GM12864 (cell line): ENCODE measurements around the gene PKDREJ.

Source experiments
- DNase-seq: peaks from one replicate; pipeline ENCODE4 v3.0.0-alpha.2; 2011; ENCODE audit warnings: low read depth
- H3K4me3 ChIP-seq: 2 replicates; pipeline ENCODE4 v1.5.1; 2011; ENCODE audit warnings: mild to moderate bottlenecking, low read depth, low read length, control low read depth
- TF ChIP-seq, protein P1 (sequence below): IDR thresholded peaks from 2 replicates; pipeline ENCODE4 v1.5.1; 2011; ENCODE audit warnings: low read depth, mild to moderate bottlenecking, moderate library complexity, low read length, control low read depth, inconsistent platforms; ENCODE audit errors: missing control alignments

PKDREJ gene

DNA sequence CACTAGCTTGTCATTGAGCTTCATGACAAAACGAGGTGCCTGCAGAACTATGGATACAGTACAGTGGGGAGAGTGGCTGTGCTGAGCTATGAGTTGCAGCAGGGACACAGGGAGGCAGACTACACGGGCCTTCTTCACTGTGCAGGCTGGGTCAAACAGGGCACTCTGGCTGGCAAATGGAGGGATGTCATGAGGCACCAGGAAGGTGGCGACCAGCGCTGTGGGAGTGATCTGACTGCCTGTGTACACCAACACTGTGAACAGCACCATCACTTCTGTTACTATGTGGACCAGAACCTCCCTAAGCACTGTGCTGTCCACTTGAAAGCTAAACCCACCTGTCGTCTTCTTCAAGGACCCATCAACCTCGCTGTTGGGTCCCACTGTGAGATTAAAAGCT, 3.1 kb downstream of the PKDREJ start:
- TF ChIP-seq, protein P1, sequence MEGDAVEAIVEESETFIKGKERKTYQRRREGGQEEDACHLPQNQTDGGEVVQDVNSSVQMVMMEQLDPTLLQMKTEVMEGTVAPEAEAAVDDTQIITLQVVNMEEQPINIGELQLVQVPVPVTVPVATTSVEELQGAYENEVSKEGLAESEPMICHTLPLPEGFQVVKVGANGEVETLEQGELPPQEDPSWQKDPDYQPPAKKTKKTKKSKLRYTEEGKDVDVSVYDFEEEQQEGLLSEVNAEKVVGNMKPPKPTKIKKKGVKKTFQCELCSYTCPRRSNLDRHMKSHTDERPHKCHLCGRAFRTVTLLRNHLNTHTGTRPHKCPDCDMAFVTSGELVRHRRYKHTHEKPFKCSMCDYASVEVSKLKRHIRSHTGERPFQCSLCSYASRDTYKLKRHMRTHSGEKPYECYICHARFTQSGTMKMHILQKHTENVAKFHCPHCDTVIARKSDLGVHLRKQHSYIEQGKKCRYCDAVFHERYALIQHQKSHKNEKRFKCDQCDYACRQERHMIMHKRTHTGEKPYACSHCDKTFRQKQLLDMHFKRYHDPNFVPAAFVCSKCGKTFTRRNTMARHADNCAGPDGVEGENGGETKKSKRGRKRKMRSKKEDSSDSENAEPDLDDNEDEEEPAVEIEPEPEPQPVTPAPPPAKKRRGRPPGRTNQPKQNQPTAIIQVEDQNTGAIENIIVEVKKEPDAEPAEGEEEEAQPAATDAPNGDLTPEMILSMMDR = no peak
- H3K4me3 ChIP-seq = no peak overlapping the region
- DNase-seq = no peak

DNA sequence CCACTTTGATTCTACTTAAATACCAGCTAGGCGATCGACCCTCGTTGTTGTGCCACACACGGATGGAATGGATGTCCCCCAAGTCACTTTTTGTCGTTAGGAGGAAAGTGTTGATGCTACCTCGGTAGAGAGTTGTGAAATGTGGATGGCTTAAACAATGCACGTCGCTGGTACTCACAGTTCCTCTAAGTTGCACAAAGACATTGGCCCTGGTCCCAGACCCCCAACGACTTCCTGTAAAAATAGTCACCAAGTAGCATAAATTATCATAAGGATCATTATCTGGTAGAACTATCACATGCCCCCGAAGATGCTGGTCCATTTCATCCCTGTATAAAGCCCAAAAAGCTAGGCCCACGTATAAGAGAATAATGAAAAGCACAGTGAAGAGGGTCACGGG, 3.8 kb downstream of the PKDREJ start:
- no peak overlapping the region for H3K4me3 ChIP-seq
- TF ChIP-seq, protein P1 = no peak
- no peak for DNase-seq

DNA sequence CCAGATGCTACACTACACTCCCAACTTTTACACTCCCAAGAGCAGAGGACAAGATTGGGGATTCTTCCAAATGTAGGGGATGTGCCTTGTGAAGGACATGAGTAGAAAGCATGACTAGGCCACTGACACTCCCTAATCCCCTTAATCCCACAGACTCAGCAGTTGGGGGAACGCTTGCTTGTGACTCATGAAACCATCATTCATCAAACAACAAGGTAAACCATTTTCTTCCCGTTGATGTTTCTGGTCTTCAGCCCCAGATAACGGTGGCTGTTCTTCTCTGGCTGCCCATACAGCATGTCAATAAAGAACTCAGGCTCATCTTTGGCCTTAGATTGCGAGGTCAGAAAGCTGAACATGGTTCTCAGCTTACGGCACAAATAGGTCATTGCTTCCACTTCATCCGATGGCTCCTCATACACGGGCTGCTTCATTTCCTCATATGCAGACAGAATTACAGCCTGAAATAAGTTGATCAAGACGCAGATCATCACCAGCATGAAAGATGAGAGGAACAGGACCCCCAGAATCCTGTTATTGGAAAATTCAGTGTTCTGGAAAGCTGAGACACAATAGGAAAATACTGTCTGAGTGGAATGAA, 6.7 kb downstream of the PKDREJ start:
- DNase-seq = no peak
- TF ChIP-seq, protein P1 = no peak
- H3K4me3 ChIP-seq = no peak overlapping the region

DNA sequence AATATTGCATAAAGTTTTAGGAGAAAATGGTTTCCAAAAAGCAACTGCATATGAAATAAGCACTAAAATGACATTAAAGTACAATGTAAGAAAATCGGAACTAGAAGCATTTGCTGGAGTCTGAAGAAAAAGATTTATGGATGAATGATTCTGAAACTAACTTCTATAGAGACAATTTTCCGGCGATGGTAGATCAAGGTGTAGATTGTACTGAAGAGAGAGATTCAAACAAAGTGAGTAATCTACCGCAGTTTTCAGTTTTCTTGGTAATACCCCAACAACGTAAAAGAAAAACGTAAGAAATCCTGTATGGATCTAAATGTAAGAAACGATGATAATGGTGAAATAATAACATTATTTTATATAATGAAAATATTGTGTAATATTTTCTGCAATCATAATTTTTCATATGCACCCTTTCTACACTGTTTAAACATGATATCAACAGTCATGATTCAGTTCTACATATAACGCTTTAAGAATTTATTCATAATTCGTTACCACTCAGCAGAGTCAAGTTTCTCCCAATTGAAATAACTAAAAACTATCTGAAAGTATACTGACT, 11.2 kb downstream of the PKDREJ start:
- TF ChIP-seq, protein P1 = no peak
- no peak for DNase-seq
- no peak overlapping the region for H3K4me3 ChIP-seq

DNA sequence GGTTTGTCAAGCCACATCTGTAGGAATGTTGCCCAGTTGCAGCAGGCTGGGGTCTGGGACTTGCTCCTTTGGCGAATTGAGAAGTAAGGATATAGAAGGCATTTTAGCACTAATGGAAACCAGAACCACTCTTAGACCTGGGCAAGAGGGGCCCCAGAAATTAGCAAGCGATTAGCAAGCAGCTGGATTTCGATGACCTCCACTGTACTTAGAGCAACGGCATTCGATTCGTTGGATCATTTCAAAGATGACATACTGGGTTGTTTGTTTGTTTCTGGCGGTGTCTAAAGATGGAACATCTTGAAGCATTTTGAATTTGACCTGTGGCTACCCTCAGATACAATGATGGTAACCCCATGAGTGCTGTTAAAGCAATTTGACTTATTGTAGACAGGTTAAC, 11.9 kb downstream of the PKDREJ start:
- TF ChIP-seq, protein P1 = no peak
- no peak for DNase-seq
- peak overlapping the region; percentile 97 for H3K4me3 ChIP-seq

DNA sequence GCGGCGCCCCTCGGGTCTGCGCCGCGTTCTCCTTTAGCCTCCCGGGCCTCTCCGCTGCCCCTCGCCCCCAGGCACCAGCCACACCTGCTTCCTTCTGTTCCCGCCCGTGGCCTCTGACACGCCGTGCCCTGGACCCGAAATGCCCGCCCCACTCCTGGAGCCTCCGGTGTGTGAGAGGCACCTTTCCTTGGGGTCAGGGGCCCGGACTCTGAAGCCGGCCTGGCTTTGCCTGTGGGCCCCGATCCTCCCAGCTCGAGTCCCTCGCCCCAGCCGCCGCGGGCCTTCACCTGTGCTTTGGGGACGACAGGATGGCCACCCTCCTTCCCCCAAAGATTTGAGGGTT, 12.4 kb downstream of the PKDREJ start:
- TF ChIP-seq, protein P1 = no peak
- no peak for DNase-seq
- peak overlapping the region; percentile 97 for H3K4me3 ChIP-seq
